ENCODE data around the gene TMEM243.
"Not testable (repeated sequence)": the region's sequence is repeated elsewhere in the genome, so short reads cannot be mapped to it uniquely, and the experiment has no call there.

The TMEM243 gene

GRCh38 chr7:87219545-87220025, at the start of gene TMEM243:
TSS of gene TMEM243 (minus strand) at chr7:87219732. CDS start at chr7:87219503, 229 bp downstream.
- peak; percentile 29 for DNase-seq (ENCODE audit: extremely low read depth, low read depth)
- TF ChIP-seq CTCF (IDR thresholded peaks at IDR 0.05; ENCODE audit: low read depth, low read length), result peak; percentile 17; the same call in 1 of the 2 replicates

- DNase-seq (ENCODE audit: extremely low read depth, low read depth), result no peak
- TF ChIP-seq CTCF (IDR thresholded peaks at IDR 0.05; ENCODE audit: low read depth, low read length), result no peak
Observed at GRCh38 chr7:87267239-87267900, 47.8 kb upstream of the TMEM243 start.

- no peak for DNase-seq (ENCODE audit: extremely low read depth, low read depth)
- TF ChIP-seq CTCF (IDR thresholded peaks at IDR 0.05; ENCODE audit: low read depth, low read length), result no peak
Observed at GRCh38 chr7:87263537-87263936, 44.0 kb upstream of the TMEM243 start.

- TF ChIP-seq CTCF (IDR thresholded peaks at IDR 0.05; ENCODE audit: low read depth, low read length), result no peak
- no peak for DNase-seq (ENCODE audit: extremely low read depth, low read depth)
Observed at GRCh38 chr7:87253589-87254087, 34.1 kb upstream of the TMEM243 start.

- not testable (repeated sequence) for DNase-seq (ENCODE audit: extremely low read depth, low read depth)
Observed at GRCh38 chr7:87245671-87246070, 26.1 kb upstream of the TMEM243 start.

- not testable (repeated sequence) for DNase-seq (ENCODE audit: extremely low read depth, low read depth)
Observed at GRCh38 chr7:87238464-87239051, 19.0 kb upstream of the TMEM243 start.

GRCh38 chr7:87234949-87235348, 15.4 kb upstream of the TMEM243 start:
- no peak for DNase-seq (ENCODE audit: extremely low read depth, low read depth)
- TF ChIP-seq CTCF (IDR thresholded peaks at IDR 0.05; ENCODE audit: low read depth, low read length), result no peak

- no peak for DNase-seq (ENCODE audit: extremely low read depth, low read depth)
- TF ChIP-seq CTCF (IDR thresholded peaks at IDR 0.05; ENCODE audit: low read depth, low read length), result no peak
Observed at GRCh38 chr7:87231711-87232110, 12.2 kb upstream of the TMEM243 start.
